GM18507 (cell line): ENCODE measurements around the gene CCDC88C.
"Not testable (repeated sequence)": the region's sequence is repeated elsewhere in the genome, so short reads cannot be mapped to it uniquely, and the experiment has no call there.

Experiments
- DNase-seq: peaks from one replicate; pipeline ENCODE4 v3.0.0; 2011; ENCODE audit warnings: low read depth; ENCODE audit not compliant: insufficient read length; ENCODE audit errors: extremely low spot score
- FAIRE-seq: peaks from 2 replicates; lab custom pipeline; 2011; peaks lifted over from hg19 to GRCh38; lab: Jason Lieb, UNC

The CCDC88C gene

GRCh38 chr14:91282954-91283645 is 134.5 kb downstream of the CCDC88C start:
- DNase-seq: no peak
- FAIRE-seq: no peak

GRCh38 chr14:91281346-91281745 is 136.3 kb downstream of the CCDC88C start:
- DNase-seq (no peak), FAIRE-seq (no peak)

- DNase-seq (no peak), FAIRE-seq (no peak)
Measured at GRCh38 chr14:91280129-91280528, 137.5 kb downstream of the CCDC88C start.

GRCh38 chr14:91279354-91279753 is 138.3 kb downstream of the CCDC88C start:
- DNase-seq: no peak
- no peak for FAIRE-seq

- FAIRE-seq (no peak), DNase-seq (no peak)
Measured at GRCh38 chr14:91278383-91278715, 139.3 kb downstream of the CCDC88C start.

GRCh38 chr14:91277546-91278382 is 139.9 kb downstream of the CCDC88C start:
- DNase-seq: no peak
- no peak for FAIRE-seq

- DNase-seq: no peak
- FAIRE-seq: no peak
Measured at GRCh38 chr14:91274796-91275195, 142.8 kb downstream of the CCDC88C start.

GRCh38 chr14:91273885-91274273 is 143.7 kb downstream of the CCDC88C start:
- DNase-seq (no peak), FAIRE-seq (no peak)

GRCh38 chr14:91273273-91273884 is 144.2 kb downstream of the CCDC88C start:
- DNase-seq (no peak), FAIRE-seq (no peak)

- no peak for DNase-seq
- FAIRE-seq: no peak
Measured at GRCh38 chr14:91272341-91273272, 145.0 kb downstream of the CCDC88C start.

GRCh38 chr14:91271639-91272038 is 146.0 kb downstream of the CCDC88C start:
- FAIRE-seq (no peak), DNase-seq (no peak)

- DNase-seq (no peak), FAIRE-seq (no peak)
Measured at GRCh38 chr14:91270619-91271018, 147.0 kb downstream of the CCDC88C start.

GRCh38 chr14:91270188-91270587 is 147.4 kb downstream of the CCDC88C start:
- DNase-seq (no peak), FAIRE-seq (no peak)

GRCh38 chr14:91269076-91269991 is 148.3 kb downstream of the CCDC88C start:
- DNase-seq (no peak), FAIRE-seq (no peak)

GRCh38 chr14:91267965-91268437 is 149.6 kb downstream of the CCDC88C start:
- FAIRE-seq (no peak), DNase-seq (no peak)

GRCh38 chr14:91266276-91266675 is 151.3 kb downstream of the CCDC88C start:
- FAIRE-seq, DNase-seq: not testable (repeated sequence)

- FAIRE-seq (no peak), DNase-seq (no peak)
Measured at GRCh38 chr14:91265404-91265803, 152.2 kb downstream of the CCDC88C start.
